Measurements from ENCODE around the gene CRAMP1. TPM values are rescaled to one million over a fixed set of nuclear protein-coding genes. Genes with fewer than 3 reads are reported as not detected.

Gene CRAMP1
- total RNA-seq, 3 donors from 2014 or later, result 15.7 to 27.4 (median 20.6) TPM

- H3K9me3 ChIP-seq, result no peaks in the 10 kb centered on the region
- DNase-seq (no peak), ATAC-seq (peak; percentile 28)
- intact Hi-C loops (cut with DNase I, micrococcal nuclease), result no loop called here
- H3K4me3 ChIP-seq, result peak overlapping the region; percentile 39
- TF ChIP-seq CTCF (IDR thresholded peaks at IDR 0.05), result no peak
- H3K36me3 ChIP-seq (ENCODE audit: low read depth), result no peaks in the 10 kb centered on the region
- H3K4me1 ChIP-seq (ENCODE audit: low read depth), result peaks cover 30% of the 10 kb centered on the region
Measured at GRCh38 chr16:1610899-1611632, 1.1 kb upstream of the CRAMP1 start.

- DNase-seq (peak in 1 of 3 donors; percentile 12), ATAC-seq (no peak)
- no peak for TF ChIP-seq CTCF (IDR thresholded peaks at IDR 0.05)
- Histone ChIP-seq H3K9me3 (no peaks in the 10 kb centered on the region), H3K36me3 (ENCODE audit: low read depth) (no peaks in the 10 kb centered on the region), H3K4me3 (peak overlapping the region; percentile 93), H3K4me1 (ENCODE audit: low read depth) (peaks cover 30% of the 10 kb centered on the region)
- intact Hi-C loops (cut with DNase I, micrococcal nuclease), result no loop called here
Measured at GRCh38 chr16:1613211-1613622, 1.1 kb downstream of the CRAMP1 start.

DNA sequence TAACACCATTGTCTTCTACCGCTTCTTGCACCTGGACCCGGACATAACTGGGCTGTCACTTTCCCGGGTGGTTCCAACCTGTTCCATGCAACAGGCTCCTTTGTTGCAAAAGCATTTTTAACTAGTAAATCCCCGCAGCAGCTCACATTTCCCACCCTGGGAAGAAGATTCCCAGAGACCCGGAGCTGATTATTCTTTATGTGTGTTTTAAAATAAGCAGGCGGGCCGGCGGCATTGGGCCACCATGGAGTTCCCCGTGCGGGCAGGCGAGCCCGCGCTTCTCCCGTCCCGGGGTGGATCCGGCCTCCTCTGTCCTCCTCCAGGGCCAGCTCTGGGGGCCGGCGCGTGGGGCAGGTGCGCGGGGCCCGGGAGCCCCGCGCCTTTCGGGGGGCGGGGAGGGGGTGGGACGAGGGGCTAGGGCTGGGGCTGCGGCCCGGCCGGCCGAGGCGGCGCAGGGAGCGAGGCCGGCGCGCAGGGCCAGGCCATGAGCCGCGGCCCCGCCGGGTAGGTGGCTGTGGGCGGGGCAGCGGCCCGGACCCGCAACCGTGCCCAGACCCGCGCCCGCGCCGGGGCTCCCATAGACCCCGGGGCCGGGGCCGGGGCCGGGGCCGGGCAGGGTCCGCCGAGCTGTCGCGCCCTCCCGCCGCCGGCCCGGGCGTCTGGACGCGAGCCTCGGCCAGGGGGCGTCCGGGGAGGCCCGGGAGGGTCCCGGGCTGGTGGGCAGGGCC is 1.7 kb downstream of the CRAMP1 start:
- peak overlapping the region; percentile 24 for H3K4me3 ChIP-seq
- peak; percentile 24 to 60 (median 50) for DNase-seq
- H3K36me3 ChIP-seq (ENCODE audit: low read depth), result no peaks in the 10 kb centered on the region
- no peaks in the 10 kb centered on the region for H3K9me3 ChIP-seq
- ATAC-seq, result no peak
- peaks cover 30% of the 10 kb centered on the region for H3K4me1 ChIP-seq (ENCODE audit: low read depth)
- intact Hi-C loops (cut with DNase I, micrococcal nuclease), result no loop called here
- no peak for TF ChIP-seq CTCF (IDR thresholded peaks at IDR 0.05)

- DNase-seq, result peak in 2 of 3 donors; percentile 16 to 44
- ATAC-seq, result no peak
- H3K4me1 ChIP-seq (ENCODE audit: low read depth), result peaks cover 30% of the 10 kb centered on the region
- TF ChIP-seq CTCF (IDR thresholded peaks at IDR 0.05), result no peak
- no peaks in the 10 kb centered on the region for H3K36me3 ChIP-seq (ENCODE audit: low read depth)
- intact Hi-C loops (cut with DNase I, micrococcal nuclease), result no loop called here
- no peaks in the 10 kb centered on the region for H3K9me3 ChIP-seq
- H3K4me3 ChIP-seq, result peak overlapping the region; percentile 24
Measured at GRCh38 chr16:1614456-1615102, 2.4 kb downstream of the CRAMP1 start.

DNA sequence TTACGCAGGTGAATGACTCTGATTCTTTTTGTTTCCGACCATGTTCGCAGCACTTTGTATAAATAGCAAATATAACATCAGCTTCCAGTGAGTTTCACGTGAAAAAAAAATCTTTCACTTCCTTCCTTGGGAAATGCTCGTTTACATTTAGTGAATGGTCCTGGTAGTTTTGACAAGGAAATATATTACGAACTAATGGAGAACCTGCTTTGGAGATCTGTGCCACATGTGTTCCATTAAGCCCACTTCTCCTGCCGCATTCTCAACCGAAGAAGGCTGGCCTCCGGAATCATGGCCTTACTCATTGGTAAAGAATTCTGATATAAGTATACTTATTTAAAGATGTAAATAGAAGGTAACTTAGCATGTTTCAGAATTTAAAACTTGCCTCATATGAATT is 3.6 kb downstream of the CRAMP1 start:
- H3K4me3 ChIP-seq, result no peak overlapping the region
- no peaks in the 10 kb centered on the region for H3K9me3 ChIP-seq
- intact Hi-C loops (cut with DNase I, micrococcal nuclease), result no loop called here

More for the DNA sequence above, 3.6 kb downstream of the CRAMP1 start:
- no peak for TF ChIP-seq CTCF (IDR thresholded peaks at IDR 0.05)
- Histone ChIP-seq H3K36me3 (ENCODE audit: low read depth) (no peaks in the 10 kb centered on the region), H3K4me1 (ENCODE audit: low read depth) (peaks cover 29% of the 10 kb centered on the region)
- DNase-seq (no peak), ATAC-seq (no peak)

Measured in mucosa of descending colon (tissue), 3 donors.